DOHH2 (cell line): ENCODE results near the gene ZNF654.

Experiments used
- H3F3A ChIP-seq: fragments of 200-600 bp; sonication (generic), shearing (Covaris generic); 2 replicates; pipeline ENCODE4 v1.6.0; 2016; ENCODE audit warnings: antibody characterized with exemption, mild to moderate bottlenecking; ENCODE audit not compliant: control insufficient read depth, insufficient read depth
- H3K27ac ChIP-seq: fragments of 200-600 bp; sonication (generic); 2 replicates; pipeline ENCODE4 v1.5.1; 2014; ENCODE audit warnings: low read depth, mild to moderate bottlenecking, low read length, moderate library complexity
- H3K27me3 ChIP-seq: fragments of 200-600 bp; sonication (generic); 2 replicates; pipeline ENCODE4 v1.6.1; 2014; ENCODE audit warnings: mild to moderate bottlenecking, low read length, mixed read lengths; ENCODE audit not compliant: control insufficient read depth
- H3K36me3 ChIP-seq: fragments of 200-600 bp; sonication (generic); 2 replicates; pipeline ENCODE4 v1.6.1; 2014; ENCODE audit warnings: mild to moderate bottlenecking, low read length, moderate library complexity, mixed read lengths; ENCODE audit not compliant: control insufficient read depth
- H3K4me1 ChIP-seq: fragments of 200-600 bp; sonication (generic); 2 replicates; pipeline ENCODE4 v1.6.1; 2014; ENCODE audit warnings: mild to moderate bottlenecking, low read length, mixed read lengths; ENCODE audit not compliant: control insufficient read depth
- H3K4me2 ChIP-seq: fragments of 200-600 bp; sonication (generic); 2 replicates; pipeline ENCODE4 v1.6.0; 2014; ENCODE audit warnings: mild to moderate bottlenecking, low read length, moderate library complexity
- H3K4me3 ChIP-seq: fragments of 200-600 bp; sonication (generic); 2 replicates; pipeline ENCODE4 v1.5.1; 2014; ENCODE audit warnings: mild to moderate bottlenecking, low read length, mixed read lengths
- H3K79me2 ChIP-seq: fragments of 200-600 bp; sonication (generic); 2 replicates; pipeline ENCODE4 v1.6.1; 2014; ENCODE audit warnings: mild to moderate bottlenecking, low read length, mixed read lengths; ENCODE audit not compliant: control insufficient read depth
- H3K9me2 ChIP-seq: fragments of 200-600 bp; sonication (generic); replicated peaks from 2 replicates; pipeline ENCODE4 v1.6.1; 2014; ENCODE audit warnings: mild to moderate bottlenecking, low read length, mixed read lengths; ENCODE audit not compliant: control insufficient read depth
- H3K9me3 ChIP-seq: fragments of 200-600 bp; sonication (generic); 2 replicates; pipeline ENCODE4 v1.6.1; 2014; ENCODE audit warnings: antibody characterized with exemption, low read length, mixed read lengths; ENCODE audit not compliant: control insufficient read depth, insufficient read depth
- H4K20me1 ChIP-seq: fragments of 200-600 bp; sonication (generic); 2 replicates; pipeline ENCODE4 v1.6.0; 2014; ENCODE audit warnings: low read depth, mild to moderate bottlenecking, antibody characterized with exemption, low read length, moderate library complexity; ENCODE audit not compliant: control insufficient read depth, insufficient read depth
- EZH2phosphoT487 ChIP-seq: fragments of 200-600 bp; sonication (generic); IDR thresholded peaks from 2 replicates; pipeline ENCODE4 v1.6.1; 2017; ENCODE audit warnings: borderline replicate concordance, mild to moderate bottlenecking, antibody characterized with exemption, low read length, moderate library complexity, mixed read lengths
- TF ChIP-seq, protein P1 (sequence below): fragments of 200-600 bp; sonication (generic); IDR thresholded peaks from one replicate; pipeline ENCODE4 v1.5.1; 2014; ENCODE audit warnings: antibody characterized with exemption, mild to moderate bottlenecking, low read depth, low read length; ENCODE audit not compliant: poor library complexity, severe bottlenecking

ZNF654 gene

DNA sequence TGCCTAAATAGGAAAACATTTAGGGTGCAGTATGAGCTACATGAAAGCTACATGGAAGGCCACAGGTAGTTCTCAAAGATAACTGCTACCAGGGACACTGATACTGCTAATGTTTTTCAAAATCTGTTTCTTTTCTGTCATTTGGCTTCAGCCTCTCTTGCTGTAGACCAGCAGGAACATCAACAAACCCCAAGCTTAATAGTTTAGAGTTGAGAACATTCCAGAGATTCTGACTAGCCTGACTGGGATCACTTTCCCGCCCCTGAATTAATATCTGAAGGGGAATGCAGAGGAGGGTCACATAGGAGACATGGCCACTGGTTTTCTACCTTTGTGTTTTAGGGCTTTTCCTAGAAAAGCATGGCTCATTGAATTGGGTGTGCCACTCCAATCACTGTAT lies 73.8 kb downstream of the ZNF654 start:
- Histone ChIP-seq H3F3A (no peaks in the 10 kb centered on the region), H3K4me3 (no peak overlapping the region), H3K9me2 (no peaks in the 10 kb centered on the region), H4K20me1 (no peaks in the 10 kb centered on the region), H3K27ac (no peak overlapping the region), H3K4me2 (no peak overlapping the region), H3K79me2 (no peaks in the 10 kb centered on the region), H3K4me1 (no peaks in the 10 kb centered on the region), H3K36me3 (peaks cover 68% of the 10 kb centered on the region), H3K27me3 (no peaks in the 10 kb centered on the region), H3K9me3 (no peaks in the 10 kb centered on the region)
- TF ChIP-seq, protein P1, sequence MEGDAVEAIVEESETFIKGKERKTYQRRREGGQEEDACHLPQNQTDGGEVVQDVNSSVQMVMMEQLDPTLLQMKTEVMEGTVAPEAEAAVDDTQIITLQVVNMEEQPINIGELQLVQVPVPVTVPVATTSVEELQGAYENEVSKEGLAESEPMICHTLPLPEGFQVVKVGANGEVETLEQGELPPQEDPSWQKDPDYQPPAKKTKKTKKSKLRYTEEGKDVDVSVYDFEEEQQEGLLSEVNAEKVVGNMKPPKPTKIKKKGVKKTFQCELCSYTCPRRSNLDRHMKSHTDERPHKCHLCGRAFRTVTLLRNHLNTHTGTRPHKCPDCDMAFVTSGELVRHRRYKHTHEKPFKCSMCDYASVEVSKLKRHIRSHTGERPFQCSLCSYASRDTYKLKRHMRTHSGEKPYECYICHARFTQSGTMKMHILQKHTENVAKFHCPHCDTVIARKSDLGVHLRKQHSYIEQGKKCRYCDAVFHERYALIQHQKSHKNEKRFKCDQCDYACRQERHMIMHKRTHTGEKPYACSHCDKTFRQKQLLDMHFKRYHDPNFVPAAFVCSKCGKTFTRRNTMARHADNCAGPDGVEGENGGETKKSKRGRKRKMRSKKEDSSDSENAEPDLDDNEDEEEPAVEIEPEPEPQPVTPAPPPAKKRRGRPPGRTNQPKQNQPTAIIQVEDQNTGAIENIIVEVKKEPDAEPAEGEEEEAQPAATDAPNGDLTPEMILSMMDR, result no peak
- TF ChIP-seq EZH2phosphoT487, result no peak

- TF ChIP-seq, protein P1, result no peak
- no peak for TF ChIP-seq EZH2phosphoT487
- H3K4me2 ChIP-seq, result no peak overlapping the region
- H3K36me3 ChIP-seq, result peaks cover 74% of the 10 kb centered on the region
Measured at GRCh38 chr3:88133711-88134263, 74.7 kb downstream of the ZNF654 start.

DNA sequence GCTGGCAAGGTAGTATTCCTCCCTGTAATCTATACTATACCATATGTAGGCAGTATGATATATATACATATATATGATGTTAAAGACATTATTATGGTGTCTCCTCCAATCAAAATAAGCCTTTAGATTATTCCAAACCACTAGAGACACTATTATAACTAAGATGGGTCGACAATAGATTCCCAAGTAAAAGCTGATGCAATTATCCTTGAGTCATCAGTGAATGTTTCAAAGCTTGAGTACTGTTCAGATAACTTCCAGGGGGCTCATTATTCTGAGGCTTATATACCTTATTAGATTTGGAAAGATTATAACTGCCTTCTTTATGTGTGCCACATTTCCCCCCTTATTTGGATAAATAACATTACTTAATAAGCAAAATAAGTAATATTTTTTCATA lies 78.8 kb downstream of the ZNF654 start:
- Histone ChIP-seq H3K27me3 (no peaks in the 10 kb centered on the region), H4K20me1 (no peaks in the 10 kb centered on the region), H3K27ac (no peak overlapping the region), H3K79me2 (no peaks in the 10 kb centered on the region), H3K4me1 (no peaks in the 10 kb centered on the region), H3K9me2 (no peaks in the 10 kb centered on the region), H3K36me3 (peaks cover 73% of the 10 kb centered on the region), H3K4me2 (no peak overlapping the region), H3K9me3 (no peaks in the 10 kb centered on the region), H3K4me3 (no peak overlapping the region), H3F3A (no peaks in the 10 kb centered on the region)
- TF ChIP-seq, protein P1, result no peak
- no peak for TF ChIP-seq EZH2phosphoT487

More at GRCh38 chr3:88133711-88134263, 74.7 kb downstream of the ZNF654 start:
- Histone ChIP-seq H4K20me1 (no peaks in the 10 kb centered on the region), H3K9me2 (no peaks in the 10 kb centered on the region), H3K27ac (no peak overlapping the region), H3K4me1 (no peaks in the 10 kb centered on the region), H3K4me3 (no peak overlapping the region), H3K79me2 (no peaks in the 10 kb centered on the region), H3K9me3 (no peaks in the 10 kb centered on the region), H3F3A (no peaks in the 10 kb centered on the region), H3K27me3 (no peaks in the 10 kb centered on the region)
